HEK293 (cell line): ENCODE data around the gene SYNE2.

Source experiments
- CTCF ChIA-PET: fragments of 350-600 bp; formaldehyde crosslinking; extraction: SDS; loops from one replicate; lab custom pipeline; 2021; ENCODE audit warnings: antibody characterized with exemption; lab: Yijun Ruan, JAX
- POLR2A ChIA-PET: fragments of 300-600 bp; formaldehyde crosslinking; extraction: SDS; loops from one replicate; lab custom pipeline; 2020; ENCODE audit warnings: antibody characterized with exemption, inconsistent platforms; lab: Yijun Ruan, JAX
- H3K27ac ChIP-seq: fragments of 200-500 bp; sonication (Bioruptor generic); 2 replicates; pipeline ENCODE4 v1.5.1; 2014; ENCODE audit warnings: low read depth, low read length, control low read depth, inconsistent platforms; ENCODE audit errors: extremely low read depth
- H3K36me3 ChIP-seq, 2 experiments: fragments of 200-500 bp in 1 of 2; sonication (Bioruptor generic) in 1 of 2; 1 replicate in 1 of 2; 2 replicates in 1 of 2; pipeline ENCODE4 v1.5.1; 2014 to 2017; ENCODE audit warnings: inconsistent platforms in 2 of 2, low read length in 2 of 2; ENCODE audit not compliant: control insufficient read depth in 2 of 2, insufficient read depth in 1 of 2
- H3K4me1 ChIP-seq: fragments of 200-500 bp; sonication (Bioruptor generic); 2 replicates; pipeline ENCODE4 v1.5.1; 2014; ENCODE audit warnings: mild to moderate bottlenecking, low read length, inconsistent platforms; ENCODE audit not compliant: control insufficient read depth, insufficient read depth
- H3K4me3 ChIP-seq: 2 replicates; pipeline ENCODE4 v1.5.1; 2011; ENCODE audit warnings: low read depth, mild to moderate bottlenecking, control low read depth, low read length, moderate library complexity
- H3K9me3 ChIP-seq: fragments of 200-500 bp; sonication (Bioruptor generic); 2 replicates; pipeline ENCODE4 v1.5.1; 2014; ENCODE audit warnings: low read depth, low read length, inconsistent platforms; ENCODE audit not compliant: control insufficient read depth, insufficient read depth
- BCL11A ChIP-seq: fragments of 450-650 bp; formaldehyde crosslinking; IDR thresholded peaks from 2 replicates; pipeline ENCODE4 v1.5.1; 2016; ENCODE audit warnings: low read depth, missing biosample characterization, missing genetic modification characterization
- GLI2 ChIP-seq: fragments of 450-650 bp; formaldehyde crosslinking; IDR thresholded peaks from 2 replicates; pipeline ENCODE4; 2017; ENCODE audit warnings: missing biosample characterization, missing genetic modification characterization, low read depth, borderline replicate concordance
- MEIS1 ChIP-seq: sonication (generic); formaldehyde crosslinking; IDR thresholded peaks from 2 replicates; pipeline ENCODE4 v1.8.1; 2022; ENCODE audit warnings: missing genetic modification reagents, mild to moderate bottlenecking, borderline replicate concordance
- PRDM1 ChIP-seq: fragments of 450-650 bp; formaldehyde crosslinking; IDR thresholded peaks from 2 replicates; pipeline ENCODE4; 2016; ENCODE audit warnings: missing biosample characterization, missing genetic modification characterization
- REPIN1 ChIP-seq: fragments of 450-650 bp; formaldehyde crosslinking; IDR thresholded peaks from 2 replicates; pipeline ENCODE4 v1.5.1; 2017; ENCODE audit warnings: missing biosample characterization, missing genetic modification characterization, low read depth
- SCRT1 ChIP-seq: fragments of 450-650 bp; formaldehyde crosslinking; IDR thresholded peaks from 2 replicates; pipeline ENCODE4 v1.5.1; 2016; ENCODE audit warnings: missing biosample characterization, missing genetic modification characterization, borderline replicate concordance
- ZBTB17 ChIP-seq: fragments of 450-650 bp; formaldehyde crosslinking; IDR thresholded peaks from 2 replicates; pipeline ENCODE4 v1.5.1; 2016; ENCODE audit warnings: missing biosample characterization, missing genetic modification characterization
- ZBTB21 ChIP-seq: fragments of 450-650 bp; formaldehyde crosslinking; IDR thresholded peaks from 2 replicates; pipeline ENCODE4 v1.5.1; 2017; ENCODE audit warnings: missing biosample characterization, missing genetic modification characterization
- ZBTB48 ChIP-seq: fragments of 450-650 bp; formaldehyde crosslinking; IDR thresholded peaks from 2 replicates; pipeline ENCODE4 v1.5.1; 2016; ENCODE audit warnings: missing biosample characterization, missing genetic modification characterization
- ZFP37 ChIP-seq: fragments of 450-650 bp; formaldehyde crosslinking; IDR thresholded peaks from 2 replicates; pipeline ENCODE4 v1.5.1; 2016; ENCODE audit warnings: missing biosample characterization, missing genetic modification characterization
- ZNF133 ChIP-seq: fragments of 450-650 bp; formaldehyde crosslinking; IDR thresholded peaks from 2 replicates; pipeline ENCODE4 v1.5.1; 2016; ENCODE audit warnings: missing biosample characterization, missing genetic modification characterization
- ZNF2 ChIP-seq: fragments of 450-650 bp; formaldehyde crosslinking; IDR thresholded peaks from 2 replicates; pipeline ENCODE4 v1.5.1; 2016; ENCODE audit warnings: missing biosample characterization, missing genetic modification characterization
- ZNF248 ChIP-seq: fragments of 450-650 bp; formaldehyde crosslinking; IDR thresholded peaks from 2 replicates; pipeline ENCODE4 v1.5.1; 2017; ENCODE audit warnings: missing biosample characterization, missing genetic modification characterization
- ZNF302 ChIP-seq: fragments of 450-650 bp; formaldehyde crosslinking; IDR thresholded peaks from 2 replicates; pipeline ENCODE4 v1.5.1; 2016; ENCODE audit warnings: missing biosample characterization, missing genetic modification characterization, low read depth
- ZNF398 ChIP-seq: fragments of 450-650 bp; formaldehyde crosslinking; IDR thresholded peaks from 2 replicates; pipeline ENCODE4 v1.5.1; 2017; ENCODE audit warnings: missing biosample characterization, missing genetic modification characterization
- ZNF473 ChIP-seq: fragments of 450-650 bp; formaldehyde crosslinking; IDR thresholded peaks from 2 replicates; pipeline ENCODE4 v1.5.1; 2017; ENCODE audit warnings: missing biosample characterization, missing genetic modification characterization
- ZNF518A ChIP-seq: fragments of 450-650 bp; formaldehyde crosslinking; conservative IDR thresholded peaks from 2 replicates; pipeline ENCODE4 v1.5.1; 2016; ENCODE audit warnings: low read depth, missing biosample characterization, missing genetic modification characterization
- ZNF549 ChIP-seq: fragments of 450-650 bp; IDR thresholded peaks from 2 replicates; pipeline ENCODE4 v1.5.1; 2018; ENCODE audit warnings: missing biosample characterization, missing genetic modification characterization, mild to moderate bottlenecking, inconsistent platforms, moderate library complexity
- ZNF558 ChIP-seq: fragments of 450-650 bp; formaldehyde crosslinking; IDR thresholded peaks from 2 replicates; pipeline ENCODE4 v1.5.1; 2016; ENCODE audit warnings: missing biosample characterization, missing genetic modification characterization
- ZNF704 ChIP-seq: fragments of 450-650 bp; formaldehyde crosslinking; IDR thresholded peaks from 2 replicates; pipeline ENCODE4 v1.5.1; 2016; ENCODE audit warnings: missing biosample characterization, missing genetic modification characterization
- ZNF76 ChIP-seq: fragments of 450-650 bp; formaldehyde crosslinking; IDR thresholded peaks from 2 replicates; pipeline ENCODE4; 2016; ENCODE audit warnings: low read depth, missing biosample characterization, missing genetic modification characterization, borderline replicate concordance
- ZSCAN30 ChIP-seq: fragments of 450-650 bp; IDR thresholded peaks from 2 replicates; pipeline ENCODE4 v1.5.1; 2018; ENCODE audit warnings: missing biosample characterization, mild to moderate bottlenecking, missing genetic modification characterization, moderate library complexity

SYNE2 gene

GRCh38 chr14:64000749-64001148 is 147.9 kb downstream of the SYNE2 start:
- ChIA-PET POLR2A (no interaction called here), CTCF (no interaction called here)
- H3K36me3 ChIP-seq: peaks cover 35 to 76% of the 10 kb centered on the region in 2 experiments
- H3K4me3 ChIP-seq: no peak overlapping the region
- no peaks in the 10 kb centered on the region for H3K4me1 ChIP-seq
- TF ChIP-seq ZNF473 (tag by site-specific recombination): no peak
- TF ChIP-seq ZBTB21 (tag by site-specific recombination): no peak
- TF ChIP-seq ZNF518A: no peak
- no peak for TF ChIP-seq ZNF704 (tag by site-specific recombination)
- TF ChIP-seq GLI2 (tag by site-specific recombination): no peak
- no peak for TF ChIP-seq ZNF2 (tag by site-specific recombination)
- TF ChIP-seq ZNF76: no peak
- no peak for TF ChIP-seq ZSCAN30 (tag by site-specific recombination)
- TF ChIP-seq PRDM1 (tag by site-specific recombination): no peak
- no peak for TF ChIP-seq ZNF398 (tag by site-specific recombination)
- TF ChIP-seq SCRT1: no peak
- TF ChIP-seq MEIS1 (CRISPR knock-in tag): no peak
- no peak for TF ChIP-seq BCL11A (tag by site-specific recombination)
- TF ChIP-seq ZBTB17 (tag by site-specific recombination): no peak
- H3K9me3 ChIP-seq: no peaks in the 10 kb centered on the region
- no peak overlapping the region for H3K27ac ChIP-seq

- ChIA-PET POLR2A (no interaction called here), CTCF (interaction anchor here (1.7 kb wide), 1 partner anchor 298 kb away, joined by 5 read pairs; no protein-coding TSS in a partner anchor)
- H3K9me3 ChIP-seq: no peaks in the 10 kb centered on the region
- TF ChIP-seq ZBTB48 (tag by site-specific recombination): no peak
- no peak for TF ChIP-seq ZNF133
- TF ChIP-seq ZNF248 (tag by site-specific recombination): no peak
- TF ChIP-seq REPIN1 (tag by site-specific recombination): no peak
- TF ChIP-seq ZFP37: no peak
- no peak for TF ChIP-seq GLI2 (tag by site-specific recombination)
- TF ChIP-seq ZNF558 (tag by site-specific recombination): no peak
- no peak for TF ChIP-seq ZNF549 (tag by site-specific recombination)
- no peak for TF ChIP-seq ZNF302 (tag by site-specific recombination)
- H3K27ac ChIP-seq: no peak overlapping the region
- H3K4me1 ChIP-seq: no peaks in the 10 kb centered on the region; the same call in 1 of the 2 replicates
- peaks cover 31 to 40% of the 10 kb centered on the region in 2 experiments for H3K36me3 ChIP-seq
- H3K4me3 ChIP-seq: no peak overlapping the region
Measured at GRCh38 chr14:64005822-64006221, 153.0 kb downstream of the SYNE2 start.
